GM19099 (cell line): ENCODE data around the gene PKM.

Source experiments
- POLR2A ChIP-seq: IDR thresholded peaks from 3 replicates; pipeline ENCODE4 v1.6.1; 2011; ENCODE audit warnings: low read depth; ENCODE audit not compliant: insufficient read length; ENCODE audit errors: extremely low read depth

Gene PKM

GRCh38 chr15:72178976-72179585 lies 51.9 kb downstream of the PKM start:
- TF ChIP-seq POLR2A: no peak

DNA sequence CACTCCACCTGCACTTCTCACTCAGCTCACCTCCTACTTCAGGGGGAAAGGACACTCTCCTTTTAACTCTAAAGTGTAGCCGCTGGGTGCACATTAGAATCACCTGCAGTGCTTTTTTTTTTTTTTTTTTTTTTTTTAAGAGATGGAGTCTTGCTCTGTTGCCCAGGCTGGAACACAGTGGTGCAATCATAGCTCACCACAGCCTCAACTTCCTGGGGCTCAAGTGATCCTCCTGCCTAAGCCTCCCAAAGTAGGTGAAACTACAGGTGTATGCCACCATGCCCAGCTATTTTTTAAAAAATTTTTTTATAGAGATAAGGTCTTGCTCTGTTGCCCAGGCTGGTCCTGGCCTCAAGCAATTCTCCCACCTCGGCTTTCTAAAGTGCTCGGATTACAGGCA lies 54.2 kb downstream of the PKM start:
- no peak for TF ChIP-seq POLR2A

DNA sequence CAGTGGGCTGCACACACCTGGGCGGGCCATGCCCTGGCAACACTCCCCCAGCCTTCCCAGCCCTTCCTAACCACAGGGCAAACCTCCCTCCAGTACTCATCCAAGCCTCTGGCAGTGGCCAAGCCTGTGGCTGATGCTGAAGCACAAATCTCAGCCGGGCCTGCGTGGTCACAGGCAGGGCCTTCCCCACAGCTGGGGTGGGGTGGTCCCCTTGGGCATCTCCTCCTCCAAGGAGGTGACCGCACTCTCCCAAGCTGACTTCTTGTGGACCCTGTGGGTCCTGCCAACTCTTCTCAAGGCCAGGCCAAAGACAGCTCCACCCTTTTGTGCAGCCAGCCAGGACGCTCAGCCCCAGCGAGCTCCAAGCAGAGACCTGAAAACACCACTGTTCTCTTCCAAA lies 54.8 kb downstream of the PKM start:
- TF ChIP-seq POLR2A: no peak

DNA sequence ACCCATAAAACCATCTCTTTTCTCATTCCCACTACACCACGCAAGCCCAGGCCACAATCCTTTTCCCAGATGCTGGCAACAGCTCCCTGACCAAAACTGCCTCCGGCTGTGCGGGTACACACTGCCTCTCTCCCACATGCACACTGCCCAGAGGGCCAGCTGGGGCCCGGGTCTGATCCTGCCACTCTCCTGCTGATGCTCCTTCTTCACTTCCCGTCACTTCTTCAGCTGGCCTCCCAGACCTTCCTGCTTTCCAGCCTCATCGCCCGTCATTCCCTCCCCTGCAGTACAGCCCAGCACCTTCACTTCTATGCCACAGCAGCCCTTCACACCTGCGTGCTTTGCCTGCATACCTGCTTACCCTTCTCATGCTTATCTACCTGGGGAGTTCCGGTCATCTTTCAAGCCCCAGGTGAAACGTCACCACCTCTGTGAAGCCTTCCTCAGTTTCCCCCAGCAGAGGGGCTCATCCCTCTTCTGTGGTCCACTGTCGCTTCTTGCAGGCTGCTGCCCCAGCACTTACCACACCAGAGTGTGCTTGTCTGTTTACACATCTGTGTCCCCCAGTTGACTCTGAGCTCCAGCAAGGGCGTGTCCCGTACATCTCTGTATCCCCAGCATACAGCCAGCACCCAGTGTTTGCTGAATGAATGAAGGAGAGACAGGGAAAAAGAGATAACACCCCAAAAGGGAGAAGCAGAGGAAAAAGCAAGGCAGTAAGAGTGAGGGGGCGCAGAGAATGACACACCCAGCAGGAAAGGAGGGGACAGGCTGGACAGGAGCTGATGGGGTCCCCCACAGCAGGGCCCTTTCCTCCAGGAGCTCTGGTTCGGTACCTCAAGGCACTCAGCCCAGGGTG lies 55.6 kb downstream of the PKM start:
- no peak for TF ChIP-seq POLR2A

DNA sequence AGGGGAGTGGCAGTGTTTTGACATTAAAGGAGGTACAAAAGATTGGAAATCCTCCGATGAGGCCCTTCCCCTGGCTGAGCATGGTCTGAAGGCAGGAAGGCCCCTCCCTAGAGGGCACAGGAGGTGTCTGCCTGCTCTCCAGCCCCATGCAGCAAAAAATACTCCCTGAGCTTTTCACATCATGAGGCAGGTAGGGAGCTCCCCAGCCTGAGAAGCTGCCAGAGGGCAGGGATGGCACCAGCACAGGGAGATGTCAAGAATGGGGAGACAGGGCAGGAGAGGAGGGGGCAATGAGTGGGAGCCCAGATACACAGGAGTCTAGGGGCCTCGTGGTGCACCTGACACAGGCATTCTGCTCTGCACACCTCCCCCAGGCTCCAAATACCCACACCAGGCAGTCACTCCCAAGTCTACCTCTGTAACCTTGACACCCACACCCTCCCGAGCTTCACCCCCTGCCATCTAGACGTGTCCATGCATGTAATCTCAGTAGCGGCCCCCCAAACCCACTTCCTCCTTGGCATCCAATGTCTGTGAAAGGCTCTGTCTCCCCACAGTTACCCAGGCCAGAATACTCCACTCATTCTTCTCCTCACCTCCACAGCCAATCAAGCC lies 56.3 kb downstream of the PKM start:
- TF ChIP-seq POLR2A: no peak

DNA sequence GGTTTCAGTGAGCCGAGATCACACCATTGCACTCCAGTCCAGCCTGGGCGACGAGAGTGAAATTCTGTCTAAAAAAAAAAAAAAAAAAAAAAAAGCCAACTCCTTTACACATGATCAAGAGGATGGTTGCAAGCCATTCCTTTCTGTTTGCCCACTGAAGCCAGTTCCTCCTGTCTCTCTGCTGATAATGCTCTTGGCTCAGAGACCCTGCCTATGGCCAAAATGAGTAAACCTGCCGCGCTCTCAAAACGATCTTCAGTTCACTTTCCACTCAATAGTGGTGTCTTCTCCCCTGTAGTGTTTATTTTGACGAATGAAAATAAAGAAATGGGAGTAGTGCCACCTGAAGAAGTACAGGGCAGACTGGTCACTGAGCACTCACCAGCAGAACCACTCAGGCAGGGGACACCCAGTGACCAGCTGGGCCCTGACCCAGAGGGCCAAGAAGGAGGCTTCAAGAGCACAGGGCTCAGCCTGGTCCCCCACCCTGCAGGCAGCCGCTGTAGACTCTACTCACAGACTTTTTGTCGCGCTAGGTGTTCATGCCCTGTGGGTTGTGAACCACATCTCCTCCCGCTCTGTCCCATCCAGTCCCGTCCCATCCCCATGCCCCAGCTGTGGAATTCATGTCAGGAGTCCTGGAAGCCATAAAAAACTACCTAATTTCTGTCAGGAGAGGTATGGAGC lies 57.0 kb downstream of the PKM start:
- no peak for TF ChIP-seq POLR2A

DNA sequence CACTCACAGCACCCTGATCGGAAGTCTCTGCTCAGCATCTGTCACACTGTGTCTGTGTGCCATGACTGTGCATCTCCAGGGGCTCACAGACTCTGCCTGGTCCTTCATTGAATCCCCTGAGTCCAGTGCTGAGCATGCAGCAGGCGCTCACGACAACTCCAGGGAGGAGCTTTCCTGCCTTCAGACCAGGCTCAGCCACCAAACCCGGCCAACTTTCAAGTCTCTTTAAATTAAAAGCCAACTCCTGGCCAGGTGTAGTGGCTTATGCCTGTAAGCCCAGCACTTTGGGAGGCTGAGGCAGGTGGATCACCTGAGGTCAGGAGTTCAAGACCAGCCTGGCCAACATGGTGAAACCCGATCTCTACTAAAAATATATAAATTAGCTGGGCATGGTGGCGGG lies 57.6 kb downstream of the PKM start:
- TF ChIP-seq POLR2A: no peak

DNA sequence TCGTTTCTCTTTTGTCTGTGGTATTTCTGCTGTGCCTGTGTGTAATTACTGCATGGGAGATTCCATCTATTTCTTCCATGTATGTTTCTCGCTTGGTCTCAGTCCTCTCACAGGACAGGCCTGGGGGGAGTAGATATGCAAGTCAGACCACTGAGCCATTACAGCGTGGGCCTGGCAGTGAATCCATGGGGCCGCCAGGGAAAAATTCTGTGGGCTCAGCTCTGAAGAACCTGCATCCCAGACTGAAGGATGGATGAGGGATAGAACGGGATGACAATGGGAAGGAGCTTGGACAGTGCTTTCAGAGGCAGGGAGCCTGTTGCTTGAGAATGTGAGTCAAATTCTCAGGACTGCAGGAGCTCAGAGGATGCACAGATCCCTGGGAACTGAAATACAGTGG lies 58.2 kb downstream of the PKM start:
- no peak for TF ChIP-seq POLR2A

- TF ChIP-seq POLR2A: no peak
Observed at GRCh38 chr15:72170691-72171090, 60.3 kb downstream of the PKM start.

DNA sequence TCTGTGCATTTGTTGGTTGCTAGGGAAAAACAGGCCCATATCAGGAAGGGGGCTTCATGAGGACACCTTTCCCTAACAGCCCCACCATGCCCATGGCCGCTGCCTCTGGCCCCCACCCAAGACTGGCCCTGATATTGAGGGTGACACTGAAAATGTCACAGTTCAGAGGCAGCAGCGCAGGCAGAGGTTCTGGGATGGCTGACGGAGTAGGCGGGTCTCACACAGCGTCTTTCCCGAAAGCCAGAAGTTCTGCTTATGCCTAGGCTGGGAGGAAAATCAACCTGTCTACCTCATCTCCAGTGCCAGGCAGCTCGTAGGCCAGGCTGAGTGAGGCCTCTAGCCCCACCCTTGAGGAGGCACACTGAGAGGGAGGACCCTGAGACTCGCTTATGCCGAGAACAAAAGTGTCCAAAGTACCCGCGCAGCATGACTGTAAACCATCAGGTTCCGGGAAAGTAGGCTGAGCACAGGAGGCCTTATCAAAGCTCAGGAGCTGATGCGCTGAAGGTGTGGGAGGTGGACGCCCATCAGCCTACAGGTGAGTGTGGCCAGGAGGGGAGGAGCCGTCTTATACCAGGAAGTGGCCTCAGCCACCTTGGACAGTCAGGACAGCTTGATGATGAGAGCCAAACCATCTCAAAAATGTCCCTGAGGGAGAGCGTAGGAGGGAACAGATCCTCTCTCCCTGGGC lies 60.9 kb downstream of the PKM start:
- TF ChIP-seq POLR2A: no peak

DNA sequence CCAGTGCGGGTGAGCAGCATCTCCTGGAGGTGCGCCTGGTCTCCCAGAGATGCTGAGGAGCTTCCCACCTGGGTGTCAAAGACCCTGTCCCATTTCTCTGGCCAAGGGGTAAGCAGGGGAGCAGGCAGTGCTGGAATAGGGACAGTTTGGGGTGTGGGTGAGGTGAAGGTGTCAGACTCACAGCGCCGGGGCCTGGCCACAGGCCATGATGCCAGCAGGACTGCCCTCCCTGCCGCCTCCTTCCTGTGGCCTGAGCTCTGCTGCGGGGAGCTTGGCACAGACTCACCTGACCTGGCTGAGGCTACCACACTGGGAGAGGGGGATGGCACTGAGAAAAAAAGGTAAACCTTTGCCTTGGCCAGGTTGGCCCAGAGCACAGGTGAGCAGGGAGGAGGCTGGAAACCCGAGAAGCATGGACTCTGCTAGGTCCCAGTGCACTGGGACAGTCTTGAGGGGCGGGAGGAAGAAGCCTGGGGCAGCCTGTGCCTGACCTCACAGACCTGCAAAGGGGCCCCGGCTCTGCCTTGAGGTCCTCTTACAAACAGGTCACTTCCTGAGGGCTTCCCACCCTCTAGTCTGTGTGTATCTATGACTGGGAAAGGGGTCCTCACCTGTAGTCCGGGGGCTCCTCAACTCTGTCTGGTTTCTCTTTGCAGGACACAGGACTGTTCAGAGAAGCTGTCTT lies 61.6 kb downstream of the PKM start:
- TF ChIP-seq POLR2A: no peak

DNA sequence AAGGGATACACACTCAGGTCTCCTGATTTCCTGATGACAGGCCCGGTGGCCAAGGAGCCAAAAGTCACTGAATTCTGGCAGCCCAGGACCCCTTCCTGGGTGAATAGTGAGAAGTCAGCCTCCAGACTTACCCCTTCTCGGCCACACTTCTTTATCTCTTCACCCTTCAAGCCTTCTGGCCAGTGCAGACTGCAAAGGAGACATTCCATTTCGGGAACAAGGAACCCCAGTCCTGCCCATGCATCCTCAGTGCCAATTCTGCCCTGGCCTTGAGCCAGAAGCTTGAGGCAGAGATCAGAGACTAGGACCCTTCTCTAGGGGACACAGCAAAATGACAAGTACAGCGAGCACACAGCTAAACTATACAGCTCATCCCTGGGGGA lies 62.2 kb downstream of the PKM start:
- TF ChIP-seq POLR2A: no peak

DNA sequence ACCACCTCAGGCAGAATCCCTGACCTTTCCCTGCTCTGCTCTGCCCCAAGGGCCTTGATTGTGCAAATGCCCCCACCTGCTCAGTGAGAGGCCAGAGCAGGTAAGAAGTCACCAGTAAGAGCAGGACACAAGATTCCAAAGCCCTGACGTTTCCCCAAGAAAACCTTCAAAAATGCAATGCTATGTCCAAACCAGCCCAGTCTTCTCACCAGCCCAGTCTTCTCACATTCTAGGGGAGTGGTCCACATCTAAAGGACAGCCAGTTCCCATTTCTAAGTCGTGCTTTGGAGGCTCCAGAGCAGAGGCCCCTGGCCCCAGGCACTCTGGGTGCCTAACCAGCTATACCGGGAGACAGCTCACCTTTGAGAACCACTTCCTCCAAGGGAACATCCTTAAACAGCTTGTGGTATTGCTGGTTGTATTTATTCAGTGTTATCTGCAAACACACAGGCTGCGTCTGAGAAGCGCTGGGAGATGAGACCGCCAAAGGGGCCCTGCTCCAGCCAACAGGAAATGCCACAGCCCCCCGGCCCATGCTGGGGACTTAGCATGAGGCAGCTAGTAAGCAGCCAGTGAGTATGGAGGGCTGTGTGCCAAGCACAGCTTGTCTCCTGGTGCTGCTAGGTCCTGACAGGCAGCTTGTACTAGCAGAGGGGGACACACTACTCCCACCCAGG lies 62.7 kb downstream of the PKM start:
- TF ChIP-seq POLR2A: no peak

GRCh38 chr15:72167445-72167844 lies 63.5 kb downstream of the PKM start:
- no peak for TF ChIP-seq POLR2A
